CD14-positive monocyte (primary cell): Measurements from ENCODE around the gene B4GALNT4. TPM values are rescaled to one million over a fixed set of nuclear protein-coding genes. Genes with fewer than 3 reads are reported as not detected.

Source experiments
- DNase-seq, 3 donors: peaks; one replicate each; pipeline ENCODE4 v3.0.0-alpha.2; 2011 to 2022
- H2AFZ ChIP-seq: 2 replicates; pipeline ENCODE4 v1.6.0; 2012; ENCODE audit warnings: mild to moderate bottlenecking, low read depth, low read length, inconsistent platforms; ENCODE audit not compliant: insufficient read depth, poor library complexity, severe bottlenecking
- H3K27ac ChIP-seq, 2 donors: 1 replicate in 1 of 2; 2 replicates in 1 of 2; pipeline ENCODE4 v1.5.1; 2012 to 2013; ENCODE audit warnings: low read length in 2 of 2, control low read depth in 1 of 2, inconsistent platforms in 1 of 2, low read depth in 1 of 2, mild to moderate bottlenecking in 1 of 2
- H3K27me3 ChIP-seq, 2 donors: one replicate each; pipeline versions ENCODE4 v1.6.0 to v1.6.1; 2011 to 2013; ENCODE audit warnings: low read length in 2 of 2; ENCODE audit not compliant: control insufficient read depth in 2 of 2, insufficient read depth in 2 of 2
- H3K36me3 ChIP-seq, 2 donors: replicated peaks in 1 of 2; 1 replicate in 1 of 2; 2 replicates in 1 of 2; pipeline versions ENCODE4 v1.5.1 to v1.6.1; 2012 to 2013; ENCODE audit warnings: low read length in 2 of 2, control low read depth in 1 of 2, inconsistent platforms in 1 of 2, mild to moderate bottlenecking in 1 of 2; ENCODE audit not compliant: insufficient read depth in 2 of 2, control insufficient read depth in 1 of 2
- H3K4me1 ChIP-seq, 2 donors: 1 replicate in 1 of 2; 2 replicates in 1 of 2; pipeline versions ENCODE4 v1.5.1 to v1.6.1; 2012 to 2013; ENCODE audit warnings: low read length in 2 of 2, control low read depth in 1 of 2, inconsistent platforms in 1 of 2, mild to moderate bottlenecking in 1 of 2, moderate library complexity in 1 of 2; ENCODE audit not compliant: insufficient read depth in 2 of 2, control insufficient read depth in 1 of 2
- H3K4me2 ChIP-seq: replicated peaks from 2 replicates; pipeline ENCODE3; 2012; ENCODE audit warnings: low read length, moderate library complexity, mild to moderate bottlenecking; ENCODE audit not compliant: poor library complexity, severe bottlenecking; ENCODE audit errors: extremely low read depth
- H3K4me3 ChIP-seq, 3 experiments: fragments of 200-600 bp in 1 of 3; sonication (generic) in 1 of 3; replicated peaks in 1 of 3; 1 replicate in 2 of 3; 2 replicates in 1 of 3; pipeline ENCODE4 v1.5.1; 2011 to 2013; ENCODE audit warnings: low read length in 3 of 3, mild to moderate bottlenecking in 3 of 3, control low read depth in 2 of 3, low read depth in 2 of 3, inconsistent platforms in 1 of 3, moderate library complexity in 1 of 3
- H3K79me2 ChIP-seq: 2 replicates; pipeline ENCODE4 v1.6.0; 2012; ENCODE audit warnings: mild to moderate bottlenecking, control low read depth, inconsistent platforms, low read length, moderate library complexity; ENCODE audit not compliant: insufficient read depth
- H3K9ac ChIP-seq: 2 replicates; pipeline ENCODE4 v1.6.0; 2017; ENCODE audit warnings: low read length, mild to moderate bottlenecking; ENCODE audit not compliant: insufficient read depth, poor library complexity, severe bottlenecking
- H3K9me3 ChIP-seq, 2 donors: replicated peaks in 1 of 2; 1 replicate in 1 of 2; 2 replicates in 1 of 2; pipeline versions ENCODE4 v1.5.1 to v1.6.1; 2012 to 2013; ENCODE audit warnings: low read length in 2 of 2, control low read depth in 1 of 2; ENCODE audit not compliant: control insufficient read depth in 1 of 2, insufficient read depth in 1 of 2
- H4K20me1 ChIP-seq: 2 replicates; pipeline ENCODE4 v1.6.0; 2012; ENCODE audit warnings: mild to moderate bottlenecking, low read length, control low read depth, moderate library complexity; ENCODE audit not compliant: insufficient read depth
- H3K27ac Mint-ChIP-seq, 7 donors: one replicate each; pipeline ENCODE4 v1.8.0; 2020; ENCODE audit warnings: mild to moderate bottlenecking in 7 of 7, mixed read lengths in 7 of 7, moderate library complexity in 6 of 7, inconsistent platforms in 2 of 7
- H3K27me3 Mint-ChIP-seq, 3 donors: one replicate each; pipeline ENCODE4 v1.8.0; 2021 to 2022; ENCODE audit warnings: low read depth in 3 of 3, mild to moderate bottlenecking in 3 of 3, mixed read lengths in 3 of 3, moderate library complexity in 3 of 3, inconsistent platforms in 1 of 3
- H3K36me3 Mint-ChIP-seq, 2 donors: one replicate each; pipeline ENCODE4 v1.8.0; 2020; ENCODE audit warnings: mixed read lengths in 2 of 2, inconsistent platforms in 1 of 2, mild to moderate bottlenecking in 1 of 2
- H3K4me1 Mint-ChIP-seq: one replicate; pipeline ENCODE4 v1.8.0; 2020; ENCODE audit warnings: mild to moderate bottlenecking, mixed read lengths
- H3K4me3 Mint-ChIP-seq, 2 donors: one replicate each; pipeline ENCODE4 v1.8.0; 2020; ENCODE audit warnings: mild to moderate bottlenecking in 2 of 2, mixed read lengths in 2 of 2, moderate library complexity in 1 of 2
- H3K9me3 Mint-ChIP-seq, 7 donors: one replicate each; pipeline ENCODE4 v1.8.0; 2020 to 2022; ENCODE audit warnings: mixed read lengths in 7 of 7, mild to moderate bottlenecking in 6 of 7, moderate library complexity in 6 of 7, inconsistent platforms in 2 of 7
- WGBS: methylation state at CpG from one replicate; pipeline ENCODE4 v1.1.5; 2013; ENCODE audit warnings: missing lambda C conversion rate; ENCODE audit not compliant: insufficient coverage; 5-methylcytosine and 5-hydroxymethylcytosine counted together
- intact Hi-C, 2 donors: fragments of 100-400 bp; cut with micrococcal nuclease; formaldehyde crosslinking; loops; one replicate each; pipeline versions ENCODE4 v1.15.0 to v1.15.1; 2023
- polyA plus RNA-seq, 3 donors: library from polyadenylated mRNA; depleted of rRNA in 1 of 3; unstranded in 2 of 3; stranded (reverse) in 1 of 3; fragments of 300-500 nt in 2 of 3; fragments of >200 nt in 1 of 3; fragmentation: Illumina TruSeq in 2 of 3; gene quantifications; 1 replicate in 2 of 3; 2 replicates in 1 of 3; pipeline ENCODE4 v1.2.3, GENCODE V29; 2012 to 2021
- TF ChIP-seq, protein P1 (sequence below): fragments of 200-600 bp; IDR thresholded peaks from one replicate; pipeline ENCODE4 v1.8.0; 2022; ENCODE audit warnings: antibody characterized with exemption, mild to moderate bottlenecking

Gene B4GALNT4
- polyA plus RNA-seq, 3 donors = not detected

GRCh38 chr11:405954-406795, 36.9 kb downstream of the B4GALNT4 start:
- no peak for DNase-seq
- H4K20me1 ChIP-seq = peaks cover 4% of the 10 kb centered on the region
- Mint-ChIP-seq H3K27me3 (peaks cover 0 to 12% (median 1%) of the 10 kb centered on the region in 3 donors), H3K4me3 (peak overlapping the region; percentile 31 to 59), H3K27ac (peak overlapping the region in 3 of 7 donors; percentile 35 to 63 (median 40)), H3K4me1 (peaks cover 7% of the 10 kb centered on the region), H3K9me3 (no peaks in the 10 kb centered on the region), H3K36me3 (no peaks in the 10 kb centered on the region)
- H3K4me1 ChIP-seq = peaks cover 15 to 21% of the 10 kb centered on the region in 2 donors
- H3K36me3 ChIP-seq = peaks cover 0 to 2% of the 10 kb centered on the region in 2 donors
- no peaks in the 10 kb centered on the region for H3K79me2 ChIP-seq
- peak overlapping the region; percentile 25 to 73 for H3K27ac ChIP-seq
- H3K9ac ChIP-seq = peak overlapping the region; percentile 66
- H3K27me3 ChIP-seq = no peaks in the 10 kb centered on the region
- no peaks in the 10 kb centered on the region for H3K9me3 ChIP-seq
- TF ChIP-seq, protein P1, sequence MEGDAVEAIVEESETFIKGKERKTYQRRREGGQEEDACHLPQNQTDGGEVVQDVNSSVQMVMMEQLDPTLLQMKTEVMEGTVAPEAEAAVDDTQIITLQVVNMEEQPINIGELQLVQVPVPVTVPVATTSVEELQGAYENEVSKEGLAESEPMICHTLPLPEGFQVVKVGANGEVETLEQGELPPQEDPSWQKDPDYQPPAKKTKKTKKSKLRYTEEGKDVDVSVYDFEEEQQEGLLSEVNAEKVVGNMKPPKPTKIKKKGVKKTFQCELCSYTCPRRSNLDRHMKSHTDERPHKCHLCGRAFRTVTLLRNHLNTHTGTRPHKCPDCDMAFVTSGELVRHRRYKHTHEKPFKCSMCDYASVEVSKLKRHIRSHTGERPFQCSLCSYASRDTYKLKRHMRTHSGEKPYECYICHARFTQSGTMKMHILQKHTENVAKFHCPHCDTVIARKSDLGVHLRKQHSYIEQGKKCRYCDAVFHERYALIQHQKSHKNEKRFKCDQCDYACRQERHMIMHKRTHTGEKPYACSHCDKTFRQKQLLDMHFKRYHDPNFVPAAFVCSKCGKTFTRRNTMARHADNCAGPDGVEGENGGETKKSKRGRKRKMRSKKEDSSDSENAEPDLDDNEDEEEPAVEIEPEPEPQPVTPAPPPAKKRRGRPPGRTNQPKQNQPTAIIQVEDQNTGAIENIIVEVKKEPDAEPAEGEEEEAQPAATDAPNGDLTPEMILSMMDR = no peak
- intact Hi-C loops = loop anchor here (2.0 to 5.0 kb wide), 5 partner anchors 43 to 197 kb away; partner anchors contain the start of genes RNH1 (in 2 of the 2), PSMD13 (in 1 of the 2) and SIRT3 (in 1 of the 2)
- H3K4me2 ChIP-seq = peak overlapping the region; percentile 86
- H2AFZ ChIP-seq = peak overlapping the region; percentile 75
- 78% methylated on average over 46 of the region's 47 CpGs for WGBS
- H3K4me3 ChIP-seq = peak overlapping the region; percentile 25 to 75 (median 48)

- Histone ChIP-seq H4K20me1 (peaks cover 4% of the 10 kb centered on the region), H3K79me2 (no peaks in the 10 kb centered on the region), H2AFZ (peak overlapping the region; percentile 75), H3K27ac (peak overlapping the region; percentile 25 to 73), H3K9ac (peak overlapping the region; percentile 66), H3K9me3 (no peaks in the 10 kb centered on the region), H3K4me2 (peak overlapping the region; percentile 86), H3K4me1 (peaks cover 15 to 21% of the 10 kb centered on the region in 2 donors), H3K36me3 (peaks cover 0 to 2% of the 10 kb centered on the region in 2 donors), H3K27me3 (no peaks in the 10 kb centered on the region), H3K4me3 (peak overlapping the region; percentile 25 to 75 (median 48))
- Mint-ChIP-seq H3K4me3 (peak overlapping the region; percentile 31 to 59), H3K36me3 (no peaks in the 10 kb centered on the region), H3K27ac (peak overlapping the region in 4 of 7 donors; percentile 32 to 41 (median 38)), H3K27me3 (peaks cover 0 to 12% (median 1%) of the 10 kb centered on the region in 3 donors), H3K9me3 (no peaks in the 10 kb centered on the region), H3K4me1 (peaks cover 7% of the 10 kb centered on the region)
- TF ChIP-seq, protein P1 = peak; percentile 27
- intact Hi-C loops = loop anchor here (2.0 to 5.0 kb wide), 5 partner anchors 42 to 198 kb away; partner anchors contain the start of genes RNH1 (in 2 of the 2), PSMD13 (in 1 of the 2) and SIRT3 (in 1 of the 2)
- WGBS = 4% methylated on average over 58 of the region's 91 CpGs
- peak; percentile 76 to 90 (median 87) for DNase-seq
Observed at GRCh38 chr11:406796-407650, 37.7 kb downstream of the B4GALNT4 start.
